HG03520 (cell line): ENCODE measurements around the gene CAMSAP2.
A peak's percentile ranks its signal among the peaks of the same experiment; 100 is the strongest.

Experiments used
- ATAC-seq: cut with Tn5 transposase; IDR thresholded peaks from one replicate; pipeline ENCODE4 v1.9.1; 2021; ENCODE audit warnings: mild to moderate bottlenecking, moderate library complexity; ENCODE audit not compliant: unreplicated experiment

Gene CAMSAP2

DNA sequence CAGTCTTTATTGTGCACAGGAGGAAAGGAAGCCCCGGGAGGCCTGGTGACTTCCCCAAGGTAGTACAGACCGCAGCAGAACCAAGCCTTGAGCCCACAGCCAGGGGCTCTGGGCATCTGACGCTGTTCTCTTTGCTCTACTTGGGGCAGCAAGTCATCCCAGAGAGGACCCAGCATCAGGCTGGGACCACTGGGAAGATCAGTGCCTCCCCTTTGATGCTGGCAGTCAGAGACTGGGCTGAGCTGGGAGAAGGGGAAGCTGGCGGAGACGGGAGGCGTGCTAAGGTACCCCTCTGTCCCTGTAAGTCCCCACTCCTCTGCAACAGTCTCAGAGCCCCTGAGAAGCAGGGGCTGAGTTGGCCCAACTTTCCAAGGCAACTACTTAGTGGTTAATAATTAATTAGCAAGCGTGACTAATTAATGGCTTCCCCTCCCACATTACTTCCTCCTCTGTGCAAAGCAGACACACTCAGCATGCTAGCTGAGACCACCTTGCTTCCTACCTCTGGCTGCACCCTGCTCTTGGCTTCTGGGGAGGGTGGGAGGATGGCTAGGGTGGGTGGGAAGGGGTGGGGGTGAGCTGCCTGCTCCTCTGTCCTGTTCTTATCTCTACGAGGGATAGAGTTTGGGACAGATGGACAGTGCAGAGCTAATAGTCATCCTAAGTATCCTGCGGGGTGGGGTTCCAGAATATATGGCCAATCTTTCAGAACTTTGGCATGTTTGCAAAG is 157.3 kb downstream of the CAMSAP2 start:
- no peak for ATAC-seq

DNA sequence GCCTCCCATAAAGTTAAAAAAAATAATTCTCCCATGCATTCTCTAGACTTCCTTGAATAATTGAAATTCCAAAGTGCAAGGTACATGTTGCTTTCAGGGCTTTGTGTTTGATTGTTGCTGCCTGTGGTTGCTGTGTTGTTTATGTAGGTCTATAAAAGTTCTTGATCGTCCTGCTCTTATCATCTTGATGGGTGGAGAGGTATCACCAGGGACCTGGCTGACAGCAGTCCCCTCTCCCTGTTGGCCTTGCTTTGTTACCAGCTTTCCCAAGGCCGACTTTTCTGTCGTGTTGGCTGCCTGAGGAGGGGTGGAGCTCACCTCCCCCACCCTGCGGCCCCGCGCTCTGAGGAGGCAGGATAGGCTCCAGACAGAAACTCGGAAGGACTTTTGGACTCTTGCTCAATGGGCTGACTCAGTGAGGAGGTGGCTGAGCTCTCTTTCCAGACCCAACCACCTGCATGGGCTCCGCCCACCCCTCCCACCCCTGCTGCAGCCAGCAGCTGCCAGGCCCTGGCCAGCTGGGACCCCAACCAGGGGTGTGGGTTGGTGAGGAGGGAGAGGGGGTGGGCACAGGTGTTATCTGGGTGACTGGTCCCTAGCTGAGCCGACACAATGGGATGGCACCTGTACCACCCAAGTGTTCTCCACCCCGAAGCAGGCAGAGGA is 158.0 kb downstream of the CAMSAP2 start:
- ATAC-seq = no peak

DNA sequence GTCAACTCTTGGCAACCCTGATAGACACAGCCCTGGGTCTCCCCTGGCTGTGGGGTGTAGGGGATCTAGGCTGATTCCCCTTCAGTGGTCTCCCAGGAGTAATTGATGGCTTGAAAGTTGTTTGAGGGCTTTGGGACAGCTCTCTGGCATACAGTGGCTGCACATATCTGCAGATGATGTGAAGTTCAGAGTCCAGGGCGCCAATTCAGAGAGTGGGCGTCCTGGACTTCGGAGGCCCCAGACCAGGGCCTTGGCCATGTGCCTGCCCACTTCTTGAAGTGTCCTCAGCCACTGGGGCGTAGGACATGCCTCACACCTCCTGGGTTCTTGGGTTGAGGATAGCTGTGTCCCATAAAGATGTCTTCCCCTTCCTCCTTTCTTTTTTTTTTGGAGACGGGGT is 158.6 kb downstream of the CAMSAP2 start:
- ATAC-seq = no peak

DNA sequence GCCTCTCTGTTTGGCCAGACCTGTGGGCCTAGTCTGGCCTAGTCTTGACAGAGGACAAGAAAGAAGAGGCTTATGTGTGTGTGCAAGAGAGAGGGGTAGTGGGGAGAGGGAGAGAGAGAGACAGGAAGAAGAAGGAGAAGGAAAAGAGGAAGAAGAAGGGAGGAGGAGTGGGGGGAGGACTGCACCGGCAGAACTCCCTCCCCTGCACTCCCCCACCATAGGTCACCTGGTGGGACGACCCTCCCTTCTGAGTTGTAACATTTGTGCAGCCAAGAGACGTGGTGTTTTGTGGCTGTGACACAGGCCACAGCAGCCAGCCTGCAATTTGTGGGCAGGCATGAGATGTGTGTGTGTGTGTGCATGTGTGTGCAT is 160.3 kb downstream of the CAMSAP2 start:
- no peak for ATAC-seq

DNA sequence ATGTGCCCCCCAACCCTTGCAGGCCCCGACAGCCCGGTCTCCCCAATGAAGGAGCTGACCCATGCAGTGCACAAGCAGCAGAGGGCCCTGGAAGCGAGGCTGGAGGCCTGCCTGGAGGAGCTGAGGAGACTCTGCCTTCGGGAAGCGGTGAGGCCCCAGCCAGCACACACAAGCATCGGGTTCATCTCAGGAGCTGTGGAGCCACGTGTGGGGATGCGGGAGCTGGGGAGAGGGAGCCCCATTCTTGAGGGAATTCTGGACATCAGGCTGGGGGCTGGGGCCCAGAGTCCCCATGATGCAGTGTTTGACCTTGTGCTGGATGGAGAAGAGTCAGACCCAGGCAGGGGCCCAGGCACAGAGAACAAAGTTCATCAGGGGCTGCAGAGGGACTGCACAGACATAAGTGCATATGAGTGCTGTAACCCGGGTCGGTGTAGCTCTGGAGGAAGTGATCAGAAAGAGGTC is 160.8 kb downstream of the CAMSAP2 start:
- no peak for ATAC-seq

DNA sequence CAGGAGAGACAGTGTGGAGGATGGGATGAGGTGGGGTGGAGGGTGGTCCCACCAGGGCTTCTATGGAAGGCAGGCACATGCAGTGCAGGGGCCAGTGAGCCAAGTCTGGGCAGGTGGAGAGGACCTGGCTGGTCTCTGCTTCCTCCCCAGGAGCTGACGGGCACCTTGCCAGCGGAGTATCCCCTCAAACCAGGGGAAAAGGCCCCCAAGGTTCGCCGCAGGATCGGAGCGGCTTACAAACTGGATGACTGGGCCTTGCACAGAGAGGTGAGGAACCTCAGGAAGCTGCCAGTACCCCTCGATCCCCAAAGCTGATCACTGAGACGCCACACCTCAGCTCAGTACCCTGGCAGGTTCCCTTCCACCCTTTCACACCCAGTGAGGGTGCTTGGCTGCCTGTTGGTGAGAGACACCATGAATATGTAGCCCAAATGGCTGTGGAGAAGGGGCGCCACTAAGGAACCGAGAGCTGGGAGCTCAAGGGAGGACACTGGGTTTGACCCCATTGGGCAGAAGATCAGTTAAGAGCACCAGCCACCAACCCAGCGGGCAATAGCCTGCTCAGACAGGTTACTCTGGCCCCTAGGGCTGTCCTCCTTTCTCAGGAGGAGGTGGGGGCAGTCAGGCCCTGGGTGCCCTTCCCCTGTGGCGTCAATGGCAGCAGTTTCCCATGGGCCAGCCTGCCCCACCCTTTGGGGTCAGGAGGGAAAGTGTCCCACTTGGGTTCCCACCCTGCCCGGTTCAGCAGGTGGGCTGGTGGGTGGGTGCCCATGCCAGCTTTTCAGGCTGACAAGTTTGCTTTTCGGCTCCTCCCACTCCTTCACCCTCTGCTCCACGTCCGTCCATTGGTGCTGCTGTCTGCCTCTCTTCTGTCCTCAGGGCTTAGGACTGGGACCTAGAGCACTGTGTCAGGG is 161.5 kb downstream of the CAMSAP2 start:
- no peak for ATAC-seq

DNA sequence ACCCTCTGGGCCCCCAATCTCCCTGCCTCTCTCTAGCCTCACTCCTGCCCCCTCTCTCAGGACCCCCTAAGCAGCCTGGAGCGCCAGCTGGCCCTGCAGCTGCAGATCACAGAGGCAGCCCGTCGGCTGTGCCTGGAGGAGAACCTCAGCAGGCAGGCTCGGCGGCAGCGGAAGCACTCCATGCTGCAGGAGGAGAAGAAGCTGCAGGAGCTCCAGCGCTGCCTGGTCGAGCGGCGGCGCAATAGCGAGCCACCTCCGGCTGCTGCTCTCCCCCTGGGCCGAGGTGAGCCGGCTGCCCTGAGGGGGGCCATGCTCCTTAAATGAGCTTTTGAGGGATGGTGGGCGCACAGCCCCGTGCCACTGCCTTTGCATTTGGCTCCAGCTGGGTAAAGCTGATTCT is 162.2 kb downstream of the CAMSAP2 start:
- ATAC-seq = no peak

DNA sequence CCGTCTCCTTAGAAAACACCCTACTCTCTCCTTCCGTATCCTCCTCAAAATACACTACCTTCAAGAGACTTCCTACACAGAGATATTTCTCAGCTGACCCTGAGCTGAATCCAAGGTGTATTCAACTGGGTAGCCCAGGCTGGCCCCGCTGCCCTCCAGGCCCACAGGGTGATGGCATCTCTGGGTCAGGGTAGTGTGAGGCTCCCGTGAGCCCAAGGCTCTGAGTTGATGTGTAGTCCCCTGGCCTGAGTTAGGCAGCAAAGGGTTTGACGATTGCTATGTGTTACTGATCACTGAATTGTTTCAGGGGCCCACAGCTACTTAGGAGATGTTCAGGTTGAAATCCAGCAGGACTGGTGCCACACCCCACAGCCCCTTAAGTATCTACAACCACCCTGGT is 162.7 kb downstream of the CAMSAP2 start:
- no peak for ATAC-seq

DNA sequence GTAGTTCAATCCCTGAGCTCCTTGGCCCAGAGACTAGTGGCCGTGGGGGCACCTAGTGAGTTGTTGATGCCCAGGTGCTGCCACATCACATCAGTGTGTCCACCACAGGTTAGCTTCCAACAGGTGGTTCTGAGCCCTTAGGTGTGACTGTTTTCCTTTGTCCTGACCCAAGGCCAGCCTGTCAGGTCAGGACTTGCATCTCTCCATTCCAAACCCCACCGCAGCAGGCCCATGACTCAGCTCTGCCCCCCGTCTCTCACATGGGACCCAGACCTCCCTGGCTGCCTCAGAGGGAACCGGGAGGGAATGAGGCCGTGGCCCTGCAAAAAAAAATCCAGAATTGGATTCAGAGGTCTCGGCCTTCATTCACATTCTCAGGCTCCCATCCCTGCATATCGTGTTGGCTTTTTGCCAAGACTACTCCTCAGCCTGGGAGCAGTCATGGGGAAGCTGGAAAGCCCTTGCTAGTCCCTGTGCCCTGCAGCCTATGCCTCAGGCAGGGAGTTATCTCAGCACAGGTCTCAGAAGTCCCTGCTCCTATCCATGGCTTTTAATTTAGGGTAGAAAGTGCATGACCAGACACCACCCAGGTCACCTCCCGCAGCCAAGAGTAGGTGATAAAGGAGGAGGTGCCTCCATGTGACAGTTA is 163.2 kb downstream of the CAMSAP2 start:
- ATAC-seq = no peak

DNA sequence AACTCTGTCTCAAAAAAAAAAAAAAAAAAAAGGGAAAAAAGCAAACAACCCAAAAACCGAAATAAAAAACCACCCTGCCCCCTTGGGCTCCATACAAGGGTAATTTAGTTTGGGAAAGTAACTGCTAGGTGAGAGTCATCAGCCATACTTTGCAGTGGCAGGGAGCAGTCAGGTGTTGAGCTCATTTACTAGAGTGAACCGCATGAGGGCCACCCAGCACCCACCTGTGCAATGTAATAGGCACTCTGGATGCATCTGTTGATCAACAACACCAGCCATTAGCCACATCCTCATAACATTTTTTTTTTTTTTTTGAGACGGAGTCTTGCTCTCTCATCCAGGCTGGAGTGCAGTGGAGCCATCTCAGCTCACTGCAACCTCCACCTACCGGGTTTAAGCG is 165.1 kb downstream of the CAMSAP2 start:
- ATAC-seq = no peak

DNA sequence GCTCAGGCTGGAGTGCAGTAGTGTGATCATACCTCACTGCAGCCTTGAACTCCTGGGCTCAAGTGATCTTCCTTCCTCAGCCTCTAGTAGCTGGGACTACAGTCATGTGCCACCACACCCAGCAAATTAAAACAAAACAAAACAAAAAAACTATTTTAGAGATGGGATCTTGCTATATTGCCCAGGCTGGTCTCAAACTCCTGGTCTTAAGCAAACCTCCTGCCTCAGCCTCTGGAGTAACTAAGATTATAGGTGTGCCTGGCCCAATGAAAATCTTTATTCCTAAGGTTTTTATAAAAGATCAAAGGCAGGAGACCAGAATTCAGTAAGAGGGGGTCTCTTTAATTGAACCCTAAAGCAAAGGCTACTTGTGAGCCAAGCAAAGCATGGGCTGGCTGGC is 166.1 kb downstream of the CAMSAP2 start:
- ATAC-seq = no peak

DNA sequence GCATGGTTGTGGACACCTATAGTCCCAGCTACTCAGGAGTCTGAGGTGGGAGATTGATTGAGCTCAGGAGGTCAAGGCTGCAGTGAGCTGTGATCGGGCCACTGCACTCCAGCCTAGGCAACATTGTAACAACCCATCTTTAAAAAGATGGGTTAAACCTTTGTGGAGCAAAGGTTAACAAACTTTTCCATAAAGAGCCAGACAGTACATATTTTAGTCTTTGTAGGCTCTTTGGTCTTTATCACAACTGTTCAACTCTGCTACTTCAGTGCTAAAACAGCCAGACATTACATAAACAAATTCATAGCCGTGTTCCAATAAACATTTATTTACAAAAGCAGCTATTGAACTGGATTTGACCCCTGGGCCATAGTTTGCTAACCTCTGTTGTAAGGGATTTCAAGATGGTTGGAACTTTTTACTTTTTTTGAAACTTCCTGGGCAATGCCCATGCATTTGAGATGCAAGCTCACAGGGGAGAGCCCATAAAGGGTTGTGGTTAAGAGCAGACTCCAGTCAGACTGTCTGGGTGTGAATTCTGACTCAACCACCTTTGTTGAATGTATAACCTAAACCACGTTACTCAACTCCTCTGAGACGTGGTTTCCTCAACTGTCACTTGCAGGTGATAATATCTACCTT is 166.8 kb downstream of the CAMSAP2 start:
- ATAC-seq = no peak

DNA sequence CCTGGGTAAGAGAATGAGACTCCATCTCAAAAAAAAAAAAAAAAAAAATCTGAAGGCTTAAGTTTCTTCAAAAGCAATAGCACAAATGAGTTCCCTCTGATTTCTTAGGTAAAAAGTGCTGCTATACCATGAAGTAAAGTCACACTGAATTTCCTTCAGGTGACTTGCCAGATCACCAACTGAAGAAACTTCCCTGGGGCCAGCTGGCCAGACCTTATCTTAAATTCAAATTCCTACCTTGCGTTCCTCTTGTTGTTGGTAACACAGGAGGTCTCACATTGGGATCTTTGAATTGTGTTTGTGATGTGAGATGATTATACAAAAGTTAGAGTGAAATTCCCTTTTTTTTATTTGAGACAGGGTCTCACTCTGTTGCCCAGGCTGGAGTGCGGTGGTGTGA is 167.8 kb downstream of the CAMSAP2 start:
- ATAC-seq = no peak

DNA sequence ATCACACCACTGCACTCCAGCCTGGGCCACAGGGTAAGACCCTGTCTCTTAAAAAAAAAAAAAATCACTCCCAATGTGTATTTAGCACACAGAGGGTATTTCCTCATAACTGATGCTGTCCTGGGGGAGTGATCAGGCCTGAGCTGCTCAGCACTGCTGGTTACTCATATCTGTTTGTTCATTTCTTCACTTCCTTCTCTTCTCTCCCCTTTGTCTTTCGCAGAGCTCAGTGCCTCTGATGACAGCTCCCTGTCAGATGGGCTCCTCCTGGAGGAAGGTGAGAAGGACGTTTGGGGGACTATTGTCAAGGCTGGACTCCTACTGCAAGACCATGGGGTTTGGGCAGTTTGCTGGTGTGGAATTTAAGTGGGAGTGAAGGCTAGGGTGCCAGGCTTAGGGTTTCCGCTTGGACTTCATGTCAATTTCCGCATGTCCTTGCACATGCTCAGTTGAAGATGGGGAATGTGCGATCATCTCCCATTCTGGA is 169.0 kb downstream of the CAMSAP2 start:
- peak; percentile 77 for ATAC-seq

DNA sequence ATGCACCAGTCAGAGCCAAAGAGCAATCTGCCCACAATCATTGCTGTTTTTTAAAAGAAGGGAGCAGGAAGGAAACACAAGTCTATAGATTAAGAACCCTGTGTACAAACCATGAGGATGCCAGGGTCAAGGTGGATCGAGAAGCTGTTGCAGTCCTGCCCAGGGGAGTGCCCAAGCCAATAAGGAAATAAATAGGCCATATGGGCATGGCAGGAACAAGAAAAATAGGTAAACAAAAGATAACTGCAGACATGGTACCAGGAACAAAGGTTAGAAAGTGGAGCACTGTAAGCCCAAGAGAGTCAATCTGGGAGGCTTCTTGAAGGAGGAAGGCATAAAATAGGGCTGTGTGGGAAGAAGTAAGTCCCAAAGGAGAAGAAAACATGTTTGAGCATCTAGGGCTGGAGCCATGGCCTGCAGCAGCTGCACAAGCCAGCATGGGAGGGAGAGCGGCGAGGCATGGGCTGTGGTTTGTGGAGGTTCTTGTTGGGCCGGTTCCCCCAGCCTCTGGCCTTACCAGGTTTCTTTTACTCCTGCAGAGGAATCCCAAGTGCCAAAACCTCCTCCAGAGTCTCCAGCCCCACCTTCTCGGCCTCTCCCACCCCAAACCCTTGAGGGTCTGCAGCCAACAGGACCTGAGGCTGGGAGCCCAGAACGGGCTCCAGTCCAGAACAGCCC is 169.6 kb downstream of the CAMSAP2 start:
- ATAC-seq = no peak

DNA sequence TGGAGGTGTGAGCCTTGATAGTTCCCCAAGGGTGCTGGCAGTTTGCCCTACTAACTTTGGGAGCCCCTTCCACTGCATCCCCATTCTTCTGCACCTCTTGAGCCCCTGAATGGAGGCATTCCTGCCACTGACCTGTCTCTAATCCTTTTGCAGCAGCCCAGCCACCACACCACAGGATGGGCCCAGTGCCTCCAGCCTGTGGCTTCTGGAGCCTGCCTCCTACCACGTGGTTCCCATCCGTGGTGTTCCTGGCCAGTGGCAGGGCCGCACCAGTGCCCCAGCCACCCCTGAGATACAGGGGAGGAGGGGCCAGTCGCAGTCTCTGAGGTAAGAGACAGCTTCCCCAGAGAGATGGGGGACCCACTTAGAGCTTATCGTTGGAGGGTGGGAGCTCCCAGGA is 170.4 kb downstream of the CAMSAP2 start:
- no peak for ATAC-seq

DNA sequence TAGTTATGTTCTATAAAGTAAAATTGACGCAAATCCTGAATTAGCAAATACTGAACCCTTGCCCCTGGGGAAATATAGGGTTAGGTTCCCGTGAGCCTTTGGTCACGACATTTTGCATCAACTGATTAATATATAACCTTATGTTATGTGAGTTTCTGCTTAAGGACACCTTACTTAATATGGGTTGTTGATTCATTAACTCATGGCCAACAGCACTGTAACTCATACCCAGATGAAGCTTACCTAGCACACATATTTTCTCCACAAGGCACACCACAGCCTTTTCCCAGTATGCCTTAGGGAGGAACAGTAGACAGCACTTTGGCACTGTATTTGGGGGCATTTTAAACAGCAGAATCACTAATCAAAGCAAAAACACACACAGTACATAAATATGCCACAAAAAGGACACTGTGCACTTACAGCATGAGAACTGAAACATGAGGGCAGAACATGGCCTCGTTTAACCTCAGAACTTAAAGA is 171.1 kb downstream of the CAMSAP2 start:
- no peak for ATAC-seq
